ENCODE measurements around the gene KCNK16. TPM values are rescaled to one million over a fixed set of nuclear protein-coding genes. Genes with fewer than 3 reads are reported as not detected.

Gene KCNK16
- polyA plus RNA-seq, 4 donors, result 0.34 to 2.2 TPM; not detected in 2

GRCh38 chr6:39338397-39338796, 15.9 kb upstream of the KCNK16 start:
- Histone ChIP-seq H3K27me3 (ENCODE audit: control insufficient read depth in 3 of 3, insufficient read depth in 3 of 3, low read length in 3 of 3) (peaks cover 0 to 3% (median 0%) of the 10 kb centered on the region in 3 donors), H3K9me3 (ENCODE audit: control insufficient read depth in 2 of 2, insufficient read depth in 1 of 2, low read depth in 1 of 2, low read length in 1 of 2) (no peaks in the 10 kb centered on the region), H3K4me1 (ENCODE audit: control insufficient read depth in 3 of 3, insufficient read depth in 2 of 3, low read depth in 1 of 3, low read length in 2 of 3) (peaks cover 0 to 9% (median 3%) of the 10 kb centered on the region in 3 donors), H3K27ac (ENCODE audit: low read depth in 1 of 3, low read length in 2 of 3) (no peak overlapping the region), H3K4me3 (ENCODE audit: low read depth in 1 of 3, low read length in 3 of 3) (no peak overlapping the region), H3K36me3 (ENCODE audit: control insufficient read depth in 3 of 3, insufficient read depth in 2 of 3, low read depth in 1 of 3, low read length in 3 of 3) (no peaks in the 10 kb centered on the region)
- WGBS, 3 donors, result 60 to 67% (median 63%) methylated on average over 5 of the region's 5 CpGs
- no peak for FAIRE-seq
- no peak for DNase-seq

GRCh38 chr6:39335780-39336545, 13.5 kb upstream of the KCNK16 start:
- DNase-seq, result no peak

GRCh38 chr6:39333644-39334438, 11.3 kb upstream of the KCNK16 start:
- H3K36me3 ChIP-seq (ENCODE audit: control insufficient read depth in 3 of 3, insufficient read depth in 2 of 3, low read depth in 1 of 3, low read length in 3 of 3), result no peaks in the 10 kb centered on the region
- no peak overlapping the region for H3K27ac ChIP-seq (ENCODE audit: low read depth in 1 of 3, low read length in 2 of 3)
- peaks cover 0 to under 1% (median 0%) of the 10 kb centered on the region in 3 donors for H3K4me1 ChIP-seq (ENCODE audit: control insufficient read depth in 3 of 3, insufficient read depth in 2 of 3, low read depth in 1 of 3, low read length in 2 of 3)
- FAIRE-seq, result no peak
- peaks cover 0 to 12% (median 3%) of the 10 kb centered on the region in 3 donors for H3K27me3 ChIP-seq (ENCODE audit: control insufficient read depth in 3 of 3, insufficient read depth in 3 of 3, low read length in 3 of 3)
- 78 to 85% (median 85%) methylated on average over 7 of the region's 7 CpGs for WGBS, 3 donors
- DNase-seq, result no peak
- no peak overlapping the region for H3K4me3 ChIP-seq (ENCODE audit: low read depth in 1 of 3, low read length in 3 of 3)
- no peaks in the 10 kb centered on the region for H3K9me3 ChIP-seq (ENCODE audit: control insufficient read depth in 2 of 2, insufficient read depth in 1 of 2, low read depth in 1 of 2, low read length in 1 of 2)

More at GRCh38 chr6:39335780-39336545, 13.5 kb upstream of the KCNK16 start:
- Histone ChIP-seq H3K9me3 (ENCODE audit: control insufficient read depth in 2 of 2, insufficient read depth in 1 of 2, low read depth in 1 of 2, low read length in 1 of 2) (no peaks in the 10 kb centered on the region), H3K36me3 (ENCODE audit: control insufficient read depth in 3 of 3, insufficient read depth in 2 of 3, low read depth in 1 of 3, low read length in 3 of 3) (no peaks in the 10 kb centered on the region), H3K27me3 (ENCODE audit: control insufficient read depth in 3 of 3, insufficient read depth in 3 of 3, low read length in 3 of 3) (peaks cover 0 to 3% (median 3%) of the 10 kb centered on the region in 3 donors), H3K4me1 (ENCODE audit: control insufficient read depth in 3 of 3, insufficient read depth in 2 of 3, low read depth in 1 of 3, low read length in 2 of 3) (peaks cover 0 to 9% (median 0%) of the 10 kb centered on the region in 3 donors), H3K27ac (ENCODE audit: low read depth in 1 of 3, low read length in 2 of 3) (no peak overlapping the region), H3K4me3 (ENCODE audit: low read depth in 1 of 3, low read length in 3 of 3) (no peak overlapping the region)
- FAIRE-seq, result no peak
- 31 to 56% (median 43%) methylated on average over 5 of the region's 5 CpGs for WGBS, 3 donors

GRCh38 chr6:39330476-39330875, 8.0 kb upstream of the KCNK16 start:
- Histone ChIP-seq H3K36me3 (ENCODE audit: control insufficient read depth in 3 of 3, insufficient read depth in 2 of 3, low read depth in 1 of 3, low read length in 3 of 3) (no peaks in the 10 kb centered on the region), H3K27ac (ENCODE audit: low read depth in 1 of 3, low read length in 2 of 3) (no peak overlapping the region), H3K9me3 (ENCODE audit: control insufficient read depth in 2 of 2, insufficient read depth in 1 of 2, low read depth in 1 of 2, low read length in 1 of 2) (no peaks in the 10 kb centered on the region), H3K4me1 (ENCODE audit: control insufficient read depth in 3 of 3, insufficient read depth in 2 of 3, low read depth in 1 of 3, low read length in 2 of 3) (no peaks in the 10 kb centered on the region), H3K27me3 (ENCODE audit: control insufficient read depth in 3 of 3, insufficient read depth in 3 of 3, low read length in 3 of 3) (peaks cover 0 to 15% (median 3%) of the 10 kb centered on the region in 3 donors), H3K4me3 (ENCODE audit: low read depth in 1 of 3, low read length in 3 of 3) (no peak overlapping the region)
- FAIRE-seq (no peak), DNase-seq (no peak)
- WGBS, 3 donors, result 56 to 67% (median 62%) methylated on average over 3 of the region's 3 CpGs

GRCh38 chr6:39330057-39330456, 7.6 kb upstream of the KCNK16 start:
- Histone ChIP-seq H3K9me3 (ENCODE audit: control insufficient read depth in 2 of 2, insufficient read depth in 1 of 2, low read depth in 1 of 2, low read length in 1 of 2) (no peaks in the 10 kb centered on the region), H3K36me3 (ENCODE audit: control insufficient read depth in 3 of 3, insufficient read depth in 2 of 3, low read depth in 1 of 3, low read length in 3 of 3) (no peaks in the 10 kb centered on the region), H3K4me3 (ENCODE audit: low read depth in 1 of 3, low read length in 3 of 3) (no peak overlapping the region), H3K4me1 (ENCODE audit: control insufficient read depth in 3 of 3, insufficient read depth in 2 of 3, low read depth in 1 of 3, low read length in 2 of 3) (no peaks in the 10 kb centered on the region), H3K27me3 (ENCODE audit: control insufficient read depth in 3 of 3, insufficient read depth in 3 of 3, low read length in 3 of 3) (peaks cover 0 to 15% (median 3%) of the 10 kb centered on the region in 3 donors), H3K27ac (ENCODE audit: low read depth in 1 of 3, low read length in 2 of 3) (no peak overlapping the region)
- DNase-seq, result no peak
- WGBS, 3 donors, result 70 to 80% (median 80%) methylated on average over 3 of the region's 3 CpGs
- no peak for FAIRE-seq

GRCh38 chr6:39328066-39328465, 5.6 kb upstream of the KCNK16 start:
- DNase-seq (no peak), FAIRE-seq (no peak)
- WGBS, 3 donors, result 85 to 90% (median 87%) methylated on average over 12 of the region's 12 CpGs
- no peak overlapping the region for H3K27ac ChIP-seq (ENCODE audit: low read depth in 1 of 3, low read length in 2 of 3)
- no peaks in the 10 kb centered on the region for H3K36me3 ChIP-seq (ENCODE audit: control insufficient read depth in 3 of 3, insufficient read depth in 2 of 3, low read depth in 1 of 3, low read length in 3 of 3)
- H3K4me3 ChIP-seq (ENCODE audit: low read depth in 1 of 3, low read length in 3 of 3), result no peak overlapping the region
- H3K4me1 ChIP-seq (ENCODE audit: control insufficient read depth in 3 of 3, insufficient read depth in 2 of 3, low read depth in 1 of 3, low read length in 2 of 3), result no peaks in the 10 kb centered on the region
- H3K9me3 ChIP-seq (ENCODE audit: control insufficient read depth in 2 of 2, insufficient read depth in 1 of 2, low read depth in 1 of 2, low read length in 1 of 2), result no peaks in the 10 kb centered on the region
- peaks cover 0 to 15% (median 3%) of the 10 kb centered on the region in 3 donors for H3K27me3 ChIP-seq (ENCODE audit: control insufficient read depth in 3 of 3, insufficient read depth in 3 of 3, low read length in 3 of 3)

GRCh38 chr6:39327507-39327906, 5.0 kb upstream of the KCNK16 start:
- H3K4me1 ChIP-seq (ENCODE audit: control insufficient read depth in 3 of 3, insufficient read depth in 2 of 3, low read depth in 1 of 3, low read length in 2 of 3), result no peaks in the 10 kb centered on the region
- no peak overlapping the region for H3K27ac ChIP-seq (ENCODE audit: low read depth in 1 of 3, low read length in 2 of 3)
- no peak overlapping the region for H3K4me3 ChIP-seq (ENCODE audit: low read depth in 1 of 3, low read length in 3 of 3)
- no peaks in the 10 kb centered on the region for H3K36me3 ChIP-seq (ENCODE audit: control insufficient read depth in 3 of 3, insufficient read depth in 2 of 3, low read depth in 1 of 3, low read length in 3 of 3)
- WGBS, 3 donors, result 47 to 66% (median 55%) methylated on average over 5 of the region's 5 CpGs
- DNase-seq (no peak), FAIRE-seq (no peak)
- no peaks in the 10 kb centered on the region for H3K9me3 ChIP-seq (ENCODE audit: control insufficient read depth in 2 of 2, insufficient read depth in 1 of 2, low read depth in 1 of 2, low read length in 1 of 2)
- peaks cover 0 to 14% (median 3%) of the 10 kb centered on the region in 3 donors for H3K27me3 ChIP-seq (ENCODE audit: control insufficient read depth in 3 of 3, insufficient read depth in 3 of 3, low read length in 3 of 3)

GRCh38 chr6:39321761-39322160, 741 bp downstream of the KCNK16 start:
- Histone ChIP-seq H3K27ac (ENCODE audit: low read depth in 1 of 3, low read length in 2 of 3) (no peak overlapping the region), H3K9me3 (ENCODE audit: control insufficient read depth in 2 of 2, insufficient read depth in 1 of 2, low read depth in 1 of 2, low read length in 1 of 2) (no peaks in the 10 kb centered on the region), H3K4me1 (ENCODE audit: control insufficient read depth in 3 of 3, insufficient read depth in 2 of 3, low read depth in 1 of 3, low read length in 2 of 3) (no peaks in the 10 kb centered on the region), H3K4me3 (ENCODE audit: low read depth in 1 of 3, low read length in 3 of 3) (no peak overlapping the region), H3K27me3 (ENCODE audit: control insufficient read depth in 3 of 3, insufficient read depth in 3 of 3, low read length in 3 of 3) (peaks cover 0 to 6% (median 0%) of the 10 kb centered on the region in 3 donors), H3K36me3 (ENCODE audit: control insufficient read depth in 3 of 3, insufficient read depth in 2 of 3, low read depth in 1 of 3, low read length in 3 of 3) (no peaks in the 10 kb centered on the region)
- FAIRE-seq (no peak), DNase-seq (no peak)
- WGBS, 3 donors, result 64 to 77% (median 73%) methylated on average over 5 of the region's 5 CpGs
